GM19240 (cell line): ENCODE measurements around the gene GRID1.

Source experiments
- DNase-seq: peaks from one replicate; pipeline ENCODE4 v3.0.0; 2011; ENCODE audit warnings: low spot score; ENCODE audit not compliant: insufficient read length

The GRID1 gene

DNA sequence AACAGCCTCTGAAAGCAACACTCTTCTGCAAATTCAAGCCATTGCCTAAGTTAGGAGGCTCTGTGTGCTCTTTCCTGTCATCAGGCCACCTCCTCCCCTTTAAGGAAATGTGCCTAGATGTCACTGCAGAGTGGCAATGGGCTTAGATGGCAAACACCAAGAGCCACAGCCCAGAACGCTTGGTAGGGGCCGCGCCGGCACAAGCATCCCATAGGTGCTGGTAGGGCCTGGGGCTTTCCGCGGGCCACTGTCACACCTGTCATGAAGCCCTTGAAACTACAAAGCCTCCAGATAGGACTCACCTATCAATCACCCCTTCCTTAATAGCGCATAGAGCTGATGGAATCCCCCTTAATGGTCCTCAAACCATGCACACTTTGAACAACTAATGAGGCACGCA is 299.9 kb downstream of the GRID1 start:
- no peak for DNase-seq

GRCh38 chr10:86065711-86066251 is 300.8 kb downstream of the GRID1 start:
- no peak for DNase-seq

DNA sequence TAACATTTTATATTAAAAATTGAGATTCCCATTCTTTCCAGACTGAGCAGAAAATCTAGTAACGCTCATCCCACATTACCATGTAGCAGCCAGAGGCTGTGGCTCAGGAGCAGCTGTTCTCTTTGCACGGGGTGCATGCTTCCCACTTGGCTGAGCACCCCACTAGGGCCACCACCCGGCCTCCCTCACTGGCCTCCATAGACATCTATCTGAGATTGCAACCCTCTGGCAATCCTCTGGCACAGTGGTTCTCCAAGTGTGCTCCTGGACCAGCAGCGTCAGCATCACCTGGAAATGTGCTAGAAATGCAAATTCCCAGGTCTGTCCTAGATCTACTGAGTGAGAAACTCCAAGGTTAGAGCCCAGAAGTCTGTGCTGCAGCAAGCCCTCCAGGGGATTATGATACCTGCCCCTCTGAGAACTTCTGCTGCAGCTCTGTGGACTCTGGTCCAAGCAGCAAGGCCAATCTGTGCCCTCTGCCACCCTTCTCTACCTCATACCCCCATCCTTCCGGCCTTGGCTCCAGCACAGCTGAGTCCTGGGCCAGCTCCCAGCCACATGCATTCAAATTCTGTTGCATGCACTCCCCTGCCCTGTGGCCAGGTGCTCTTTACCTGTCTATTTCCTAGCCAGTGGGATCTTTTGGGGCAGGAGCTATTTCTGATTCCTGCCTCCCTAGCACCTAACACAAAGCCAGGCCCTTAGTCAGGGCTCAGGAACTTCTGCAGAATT is 301.5 kb downstream of the GRID1 start:
- no peak for DNase-seq

DNA sequence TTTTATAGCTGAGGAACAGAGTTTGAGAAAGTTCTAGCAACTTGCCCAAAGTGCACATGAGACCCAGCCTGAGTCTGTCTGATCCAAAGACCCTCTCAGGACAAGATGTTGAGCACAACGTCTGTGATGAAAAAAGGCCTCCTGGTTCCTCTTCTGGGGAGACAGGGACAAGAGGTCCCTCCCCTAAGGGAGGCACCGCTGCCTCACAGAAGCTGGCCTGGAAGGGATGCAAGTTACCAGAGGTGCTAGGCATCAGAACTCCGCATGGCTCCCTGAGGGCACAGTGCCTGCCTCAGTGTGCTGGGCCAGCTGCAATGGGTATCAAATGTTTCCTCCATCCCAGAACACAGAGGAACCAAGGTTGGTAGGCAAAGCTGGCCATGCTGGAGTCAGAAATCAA is 302.4 kb downstream of the GRID1 start:
- no peak for DNase-seq

DNA sequence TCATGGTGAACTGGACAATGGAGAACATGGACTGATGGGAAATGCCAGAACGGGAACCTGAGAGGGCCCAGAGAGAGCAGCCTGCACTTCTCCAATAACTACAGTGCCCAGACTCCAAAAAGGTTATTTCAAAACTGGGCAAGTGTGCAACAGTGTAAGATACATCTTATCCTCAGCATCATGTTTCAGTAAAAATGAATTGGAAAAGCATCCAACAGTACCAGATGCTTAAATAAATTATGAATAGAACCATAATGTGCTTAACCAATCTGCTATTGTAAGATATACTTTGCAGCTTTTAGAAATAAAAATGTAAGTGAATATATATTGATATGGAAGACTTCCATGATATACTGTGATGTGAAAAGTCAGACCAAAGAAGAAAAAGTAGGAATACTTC is 303.3 kb downstream of the GRID1 start:
- no peak for DNase-seq

DNA sequence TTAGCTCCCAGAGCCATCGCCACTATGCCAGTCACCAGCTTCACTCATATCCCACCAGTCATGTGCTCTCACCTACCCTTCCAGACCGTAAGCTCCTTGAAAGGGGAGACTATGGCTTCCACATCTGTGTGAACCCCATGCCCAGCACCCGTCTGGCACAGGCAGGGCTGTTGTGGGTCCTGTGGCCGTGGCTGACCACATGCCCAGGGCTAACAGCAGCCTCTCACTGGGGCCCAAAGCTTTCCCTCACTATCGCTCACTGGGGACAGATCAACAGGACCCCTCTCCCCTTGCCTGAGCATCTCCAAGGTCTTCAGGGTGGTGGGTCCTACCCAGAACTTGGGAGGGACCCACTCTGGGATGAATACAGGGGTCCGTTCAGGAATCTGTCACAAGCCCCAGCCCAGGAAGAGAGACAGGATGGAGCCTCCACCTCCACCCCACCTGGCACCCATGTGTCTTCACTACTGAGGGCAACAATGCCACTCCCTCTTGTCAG is 303.9 kb downstream of the GRID1 start:
- DNase-seq: no peak

DNA sequence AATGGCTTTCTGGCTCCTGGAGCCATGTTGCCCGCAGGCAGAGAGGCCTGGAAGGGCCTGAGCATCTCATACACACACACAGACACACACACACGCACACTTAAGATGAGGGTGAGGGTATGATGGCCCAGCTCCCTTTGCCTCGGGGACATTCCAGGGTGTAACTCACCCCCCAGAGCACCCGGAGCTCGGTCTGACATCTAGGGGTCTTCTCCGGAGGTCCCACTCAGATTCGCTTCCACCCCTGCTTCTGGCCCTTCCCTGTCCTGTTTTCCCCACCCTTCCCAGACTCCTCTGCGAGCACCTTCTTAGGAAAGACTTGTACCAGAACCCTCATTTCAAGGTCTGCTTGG is 304.4 kb downstream of the GRID1 start:
- DNase-seq: no peak

DNA sequence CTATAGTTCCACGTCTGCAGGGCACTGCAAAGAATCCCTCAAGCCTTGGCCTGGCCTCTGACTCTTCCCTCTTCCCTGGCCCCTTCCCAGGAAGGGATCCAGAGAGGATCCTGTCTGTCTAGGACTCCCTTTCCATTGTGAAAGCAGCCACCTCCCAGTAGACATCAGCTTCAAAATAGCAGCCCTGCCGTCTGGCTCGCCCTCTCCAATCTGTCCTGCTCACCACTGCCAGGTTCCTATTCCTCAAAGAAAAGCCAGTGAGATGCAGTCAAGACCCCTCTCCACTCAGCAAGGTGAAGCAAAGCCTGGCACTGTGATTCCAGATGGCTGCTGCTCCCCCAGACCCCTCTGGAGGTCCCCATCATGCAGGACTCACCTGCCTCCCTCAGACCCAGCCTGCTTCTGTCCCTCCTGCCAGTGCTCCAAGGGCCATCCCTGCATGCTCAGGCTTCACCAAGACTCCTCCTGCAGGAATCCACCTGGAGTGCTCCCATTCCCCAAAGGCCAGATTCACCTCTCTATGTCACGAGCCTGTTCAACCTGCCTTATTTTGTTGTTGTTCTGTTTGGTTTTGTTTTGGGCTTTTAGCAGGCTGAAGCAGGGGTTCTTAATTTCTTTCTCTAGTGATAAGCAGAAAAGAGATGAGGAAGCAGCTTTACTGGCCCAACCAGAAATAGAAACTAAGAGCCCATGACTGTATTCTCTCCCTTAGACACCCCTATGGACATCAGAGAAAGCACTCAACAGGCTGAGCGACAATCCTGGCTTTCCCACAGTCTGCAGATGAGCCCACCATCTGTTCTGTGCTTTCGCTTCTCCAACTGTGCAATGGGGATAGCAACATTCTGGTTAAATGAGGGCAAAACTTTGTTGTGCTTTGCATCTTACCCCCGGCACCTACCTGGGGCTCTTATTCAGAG is 305.1 kb downstream of the GRID1 start:
- no peak for DNase-seq

- DNase-seq: no peak
Observed at GRCh38 chr10:86060386-86061277, 306.0 kb downstream of the GRID1 start.

GRCh38 chr10:86059892-86060291 is 306.7 kb downstream of the GRID1 start:
- no peak for DNase-seq

DNA sequence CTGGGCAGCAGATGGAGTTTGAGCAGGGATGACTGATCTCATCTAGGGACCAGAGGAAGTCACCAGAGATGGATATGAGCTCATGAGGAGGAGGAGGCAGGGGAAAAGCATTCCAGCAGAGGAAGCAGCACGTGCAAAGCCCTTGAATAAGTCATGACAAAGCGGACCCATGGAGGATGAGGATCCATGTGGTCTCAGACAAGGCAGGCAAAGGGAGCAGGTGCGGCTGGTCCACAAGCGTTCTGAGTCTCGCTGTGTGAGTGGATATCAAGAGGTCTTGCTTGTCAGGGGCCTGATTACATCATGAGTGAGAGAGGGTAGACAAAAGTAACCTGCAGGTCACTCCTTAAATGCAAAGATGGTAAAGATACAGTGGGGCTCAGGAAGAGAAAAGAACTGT is 307.6 kb downstream of the GRID1 start:
- no peak for DNase-seq

- DNase-seq: no peak
Observed at GRCh38 chr10:86057708-86058107, 308.9 kb downstream of the GRID1 start.

DNA sequence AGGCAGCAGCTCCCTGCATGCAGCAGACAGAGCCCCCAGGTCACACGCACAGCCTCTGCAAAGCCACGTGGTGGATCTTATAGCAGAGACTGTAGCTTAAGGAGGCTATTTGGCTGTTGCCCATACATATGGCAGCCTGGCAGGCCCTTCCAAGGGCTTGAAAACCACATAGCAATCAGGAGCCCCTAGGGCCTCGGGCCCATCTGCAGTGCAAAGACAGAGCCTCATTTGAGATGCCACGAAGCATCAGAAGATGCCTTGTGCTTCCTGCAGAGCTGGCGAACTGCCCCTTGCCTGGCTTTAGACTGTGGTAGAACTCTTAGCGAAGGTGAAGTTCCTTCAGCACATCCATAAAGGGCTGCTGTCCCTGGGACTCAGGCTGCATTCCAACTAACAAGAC is 309.9 kb downstream of the GRID1 start:
- DNase-seq: no peak

- DNase-seq: no peak
Observed at GRCh38 chr10:86055928-86056327, 310.7 kb downstream of the GRID1 start.

GRCh38 chr10:86053675-86054074 is 312.9 kb downstream of the GRID1 start:
- DNase-seq: no peak

DNA sequence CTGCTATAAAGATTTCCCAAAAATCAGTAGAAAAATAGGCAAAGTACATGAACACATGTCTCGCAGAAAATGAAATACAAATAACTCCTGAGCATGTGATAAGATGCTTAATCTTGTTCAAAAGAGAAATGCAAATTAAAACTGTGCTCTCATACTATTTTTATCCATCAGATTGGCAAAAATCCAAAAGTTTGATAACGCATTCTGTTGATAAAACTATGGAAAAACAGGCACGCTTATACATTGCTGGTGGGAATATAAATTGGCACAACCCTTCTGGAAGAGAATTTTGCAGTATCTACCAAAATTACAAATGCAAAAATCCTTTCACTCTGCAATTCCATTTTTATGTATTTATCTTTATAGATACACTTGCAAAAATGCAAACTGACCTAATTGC is 315.0 kb downstream of the GRID1 start:
- DNase-seq: no peak

DNA sequence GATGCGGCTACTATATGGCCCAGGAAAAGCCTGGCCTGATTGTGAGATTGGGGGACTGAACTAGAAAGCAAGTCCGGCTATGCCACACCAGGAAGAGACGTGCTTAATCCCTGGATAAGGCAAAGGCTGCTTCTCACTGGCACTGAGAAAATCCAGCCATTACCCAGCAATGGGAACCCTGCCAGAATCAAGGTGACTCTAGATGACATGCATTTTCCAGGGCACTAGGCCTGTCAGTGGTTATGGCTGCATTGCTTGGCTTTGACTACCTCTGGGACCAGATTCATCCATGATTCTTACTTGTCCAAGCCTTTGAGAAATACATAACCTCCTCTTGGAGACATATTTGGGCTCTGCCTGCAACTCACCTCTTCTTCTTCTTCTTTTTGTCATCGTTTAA is 317.2 kb downstream of the GRID1 start:
- DNase-seq: no peak

GRCh38 chr10:86048973-86049372 is 317.6 kb downstream of the GRID1 start:
- no peak for DNase-seq

- no peak for DNase-seq
Observed at GRCh38 chr10:86048571-86048970, 318.0 kb downstream of the GRID1 start.

DNA sequence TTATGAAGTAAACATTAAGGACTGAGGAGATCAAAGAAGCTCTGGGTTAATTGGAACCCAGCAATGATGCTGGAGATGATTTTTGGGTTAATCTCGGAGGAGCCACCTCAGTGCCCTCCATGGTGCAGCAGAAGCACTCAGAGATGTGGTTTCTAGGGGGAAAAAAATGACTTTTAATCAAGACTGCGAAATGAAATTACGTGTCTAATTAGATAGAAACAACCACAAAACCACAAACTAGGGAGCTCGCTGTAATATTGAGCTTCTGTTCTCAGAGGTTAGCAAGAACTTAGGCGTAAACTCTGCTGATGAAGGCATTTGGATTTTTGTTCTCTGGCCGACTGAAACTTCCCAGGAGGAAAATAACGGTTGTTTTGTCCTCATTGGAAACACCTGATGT is 319.0 kb downstream of the GRID1 start:
- no peak for DNase-seq

DNA sequence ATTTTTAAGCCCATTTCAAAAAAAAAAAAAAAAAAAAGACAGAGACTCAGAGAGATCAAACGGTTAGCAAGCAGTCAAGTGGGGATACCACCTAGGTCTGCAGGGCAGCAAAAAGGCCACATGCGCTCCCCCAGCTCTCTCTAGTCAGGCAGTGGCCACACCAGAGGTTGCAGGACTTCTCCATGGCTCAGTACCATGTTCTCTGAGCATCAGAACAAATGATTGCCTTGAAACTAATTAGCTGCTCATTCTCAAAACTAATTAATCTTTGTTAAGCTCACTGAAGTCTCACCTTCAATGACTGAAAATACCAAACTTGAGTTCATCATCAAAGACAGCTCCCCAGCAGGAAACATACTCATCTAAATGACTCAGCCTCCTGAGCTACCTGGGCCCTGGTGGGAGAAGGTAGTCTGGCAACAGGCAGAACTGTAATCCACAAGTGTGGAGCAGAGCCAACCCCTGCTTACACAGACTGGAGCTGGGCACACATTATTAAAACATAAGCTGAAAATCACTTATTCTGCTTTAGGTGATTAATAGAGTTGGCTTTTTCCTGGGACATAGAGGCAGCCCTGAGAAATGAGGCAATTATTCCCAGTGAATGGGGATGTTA is 319.6 kb downstream of the GRID1 start:
- no peak for DNase-seq
